ENCODE measurements around the gene PRADC1.

GRCh38 chr2:73267008-73267407, 34.0 kb upstream of the PRADC1 start:
- TF ChIP-seq CTCF (IDR thresholded peaks at IDR 0.05) (no peak), POLR2AphosphoS5 (IDR thresholded peaks at IDR 0.05; ENCODE audit: insufficient read depth in 1 of 2, low read depth in 1 of 2) (no peak)
